Stimulated activated CD8-positive, alpha-beta memory T cell treated with anti-CD3 and anti-CD28 coated beads, Interleukin-7, amount 100 ng/mL, for 4 hours (primary cell): ENCODE results near the gene RPL37A.

Experiments
- DNase-seq, 2 donors: peaks; one replicate each; pipeline ENCODE4 v3.0.0-alpha.2; 2020; ENCODE audit warnings: low read depth in 2 of 2

The RPL37A gene

GRCh38 chr2:216546641-216547403 lies 48.2 kb downstream of the RPL37A start:
- DNase-seq = no peak

DNA sequence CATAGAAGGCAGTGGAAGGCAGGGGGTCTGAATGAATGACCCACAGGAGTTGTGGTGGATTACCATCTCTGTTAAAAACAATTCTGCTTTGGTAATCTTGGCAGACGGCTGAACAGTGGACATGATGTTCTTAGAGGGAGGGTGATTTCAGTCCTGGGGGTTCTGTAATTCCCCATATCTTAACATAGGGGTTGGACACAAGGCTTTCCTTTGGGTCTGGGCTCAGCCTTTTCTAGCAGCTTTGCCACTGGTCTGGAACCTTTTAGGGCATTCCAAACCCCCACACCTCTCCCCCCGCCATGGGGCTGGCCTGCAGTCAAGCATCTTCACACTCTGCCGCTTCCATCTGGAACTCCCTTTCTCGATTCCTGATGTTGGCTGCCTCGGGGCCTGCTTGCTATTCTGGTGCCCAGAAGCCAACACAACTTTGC lies 50.3 kb downstream of the RPL37A start:
- no peak for DNase-seq

DNA sequence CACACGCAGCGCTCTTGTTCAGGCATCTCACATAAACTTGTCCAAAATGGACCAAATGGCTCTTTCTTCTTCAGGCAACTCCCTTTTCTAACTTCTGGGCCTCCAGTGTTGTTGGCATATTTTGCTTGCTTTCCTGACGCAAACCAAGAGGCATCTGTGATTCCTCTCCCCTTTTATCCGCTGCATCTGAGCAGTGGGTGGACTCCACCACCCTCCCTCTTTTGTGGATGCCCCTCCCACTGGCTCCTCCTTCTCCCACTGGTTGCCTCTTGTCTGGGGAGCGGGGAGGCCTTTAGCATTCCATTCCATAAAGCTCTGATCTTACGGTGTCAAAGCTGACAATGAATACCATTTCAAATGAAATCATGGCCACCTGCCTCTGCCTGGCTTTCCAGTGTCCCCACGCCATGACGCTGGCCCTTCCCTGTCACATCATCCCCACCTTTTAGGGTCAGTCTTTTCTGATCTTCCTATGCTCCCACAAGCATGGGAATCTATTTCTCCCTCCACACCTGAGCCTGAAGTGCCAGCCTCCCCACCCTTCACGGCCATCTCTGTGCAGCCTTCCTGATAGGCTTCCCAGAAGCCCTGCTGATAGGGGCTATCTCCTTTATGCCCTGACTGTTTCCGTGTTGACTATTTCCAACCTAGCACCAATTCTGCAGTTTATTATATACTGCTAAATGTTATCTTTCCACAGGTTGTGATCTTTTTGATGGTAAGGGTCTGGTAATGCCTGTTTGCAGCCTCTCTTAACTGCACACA lies 51.5 kb downstream of the RPL37A start:
- no peak for DNase-seq

- DNase-seq = no peak
Observed at GRCh38 chr2:216551234-216552068, 52.8 kb downstream of the RPL37A start.

- no peak for DNase-seq
Observed at GRCh38 chr2:216553093-216553478, 54.4 kb downstream of the RPL37A start.
